Muscle layer of colon (tissue), 2 donors: ENCODE measurements around the gene GRAMD1C.
A peak's percentile ranks its signal among the peaks of the same experiment; 100 is the strongest.

Experiments
- H3K27ac ChIP-seq: one replicate; pipeline ENCODE4 v1.7.0; 2013; ENCODE audit warnings: low read depth, mild to moderate bottlenecking, low read length, moderate library complexity
- H3K27me3 ChIP-seq, 2 donors: one replicate each; pipeline ENCODE4 v1.7.0; 2013; ENCODE audit warnings: low read length in 2 of 2, mild to moderate bottlenecking in 2 of 2; ENCODE audit not compliant: insufficient read depth in 2 of 2, control insufficient read depth in 1 of 2
- H3K36me3 ChIP-seq: one replicate; pipeline ENCODE4 v1.7.0; 2013; ENCODE audit warnings: mild to moderate bottlenecking, low read length; ENCODE audit not compliant: insufficient read depth
- H3K4me1 ChIP-seq: one replicate; pipeline ENCODE4 v1.7.0; 2013; ENCODE audit warnings: mild to moderate bottlenecking, low read length; ENCODE audit not compliant: insufficient read depth
- H3K4me3 ChIP-seq, 2 donors: one replicate each; pipeline ENCODE4 v1.7.0; 2013; ENCODE audit warnings: low read length in 2 of 2, low read depth in 1 of 2, mild to moderate bottlenecking in 1 of 2, moderate library complexity in 1 of 2
- H3K9ac ChIP-seq: one replicate; pipeline ENCODE4 v1.7.0; 2013; ENCODE audit warnings: low read length
- H3K9me3 ChIP-seq: one replicate; pipeline ENCODE4 v1.7.0; 2013; ENCODE audit warnings: mild to moderate bottlenecking, low read length
- donor health status: abdominal sarcoma.
- donor health status: Adenocarcinoma of cecum.

Gene GRAMD1C

GRCh38 chr3:113838631-113839209 lies at the start of gene GRAMD1C:
Gene GRAMD1C (plus strand): TSS chr3:113838788. CDS start chr3:113838910, 122 bp downstream.
- Histone ChIP-seq H3K27ac (no peak within 1 kb of the TSS), H3K4me3 (peak within 1 kb of the TSS; percentile 36 to 58), H3K4me1 (no peaks in the 10 kb centered on the region), H3K36me3 (no peaks in the 10 kb centered on the region), H3K9me3 (no peaks in the 10 kb centered on the region), H3K9ac (no peak within 1 kb of the TSS), H3K27me3 (no peaks in the 10 kb centered on the region)

- peaks cover 12% of the 10 kb centered on the region for H3K36me3 ChIP-seq
- no peak overlapping the region for H3K4me3 ChIP-seq
- H3K9ac ChIP-seq = no peak overlapping the region
- H3K9me3 ChIP-seq = no peaks in the 10 kb centered on the region
- H3K27ac ChIP-seq = no peak overlapping the region
- H3K27me3 ChIP-seq = no peaks in the 10 kb centered on the region
- H3K4me1 ChIP-seq = no peaks in the 10 kb centered on the region
Observed at GRCh38 chr3:113791381-113791780, 47.2 kb upstream of the GRAMD1C start.

GRCh38 chr3:113794526-113794925 lies 44.1 kb upstream of the GRAMD1C start:
- Histone ChIP-seq H3K4me3 (no peak overlapping the region), H3K4me1 (no peaks in the 10 kb centered on the region), H3K27ac (no peak overlapping the region), H3K27me3 (no peaks in the 10 kb centered on the region), H3K36me3 (peaks cover 17% of the 10 kb centered on the region), H3K9me3 (no peaks in the 10 kb centered on the region), H3K9ac (no peak overlapping the region)

DNA sequence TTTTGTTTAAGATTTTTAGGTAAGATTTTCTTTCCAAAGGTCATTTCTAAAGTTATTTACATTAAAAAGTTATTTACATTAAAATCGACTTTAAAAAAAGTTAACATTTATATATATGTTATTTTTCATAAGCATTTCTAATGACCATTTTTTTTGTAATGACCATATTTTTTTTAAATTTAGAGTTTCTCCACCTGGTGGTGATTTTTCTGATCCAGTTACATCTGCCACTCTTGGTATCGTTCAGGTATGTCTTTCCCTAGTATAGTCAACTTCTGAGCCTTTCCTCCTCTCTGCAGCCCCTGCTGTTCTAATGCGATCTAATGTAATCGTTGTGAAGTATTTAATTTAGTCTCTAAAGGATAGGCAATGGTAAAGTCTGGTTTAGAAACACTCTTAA lies 42.9 kb upstream of the GRAMD1C start:
- H3K4me1 ChIP-seq = no peaks in the 10 kb centered on the region
- no peaks in the 10 kb centered on the region for H3K9me3 ChIP-seq
- no peak overlapping the region for H3K27ac ChIP-seq
- H3K27me3 ChIP-seq = no peaks in the 10 kb centered on the region
- H3K9ac ChIP-seq = no peak overlapping the region
- H3K4me3 ChIP-seq = no peak overlapping the region
- H3K36me3 ChIP-seq = peaks cover 23% of the 10 kb centered on the region

- H3K27me3 ChIP-seq = no peaks in the 10 kb centered on the region
- H3K4me3 ChIP-seq = no peak overlapping the region
- H3K4me1 ChIP-seq = no peaks in the 10 kb centered on the region
- peaks cover 28% of the 10 kb centered on the region for H3K36me3 ChIP-seq
- no peak overlapping the region for H3K9ac ChIP-seq
- no peaks in the 10 kb centered on the region for H3K9me3 ChIP-seq
- H3K27ac ChIP-seq = no peak overlapping the region
Observed at GRCh38 chr3:113802795-113803455, 35.7 kb upstream of the GRAMD1C start.

GRCh38 chr3:113804661-113805060 lies 33.9 kb upstream of the GRAMD1C start:
- Histone ChIP-seq H3K4me3 (no peak overlapping the region), H3K9me3 (no peaks in the 10 kb centered on the region), H3K36me3 (peaks cover 29% of the 10 kb centered on the region), H3K4me1 (no peaks in the 10 kb centered on the region), H3K9ac (no peak overlapping the region), H3K27ac (no peak overlapping the region), H3K27me3 (no peaks in the 10 kb centered on the region)

DNA sequence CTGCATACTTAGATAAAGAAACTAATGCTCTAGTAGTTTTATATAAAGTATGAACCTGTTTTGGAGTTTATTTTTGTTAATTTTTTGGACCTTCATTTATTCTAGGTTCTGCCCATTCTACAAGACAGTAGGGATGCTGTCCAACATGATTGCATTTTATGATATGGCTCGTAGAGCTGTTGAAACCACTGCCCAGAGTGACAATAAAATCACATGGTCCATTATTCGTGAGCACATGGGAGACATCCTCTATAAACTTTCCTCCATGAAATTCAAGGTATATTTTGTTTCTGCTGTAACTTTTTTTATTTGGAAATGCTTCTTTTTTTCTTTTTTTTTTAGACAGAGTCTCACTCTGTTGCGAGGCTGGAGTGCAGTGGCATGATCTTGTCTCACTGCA lies 33.3 kb upstream of the GRAMD1C start:
- Histone ChIP-seq H3K4me1 (no peaks in the 10 kb centered on the region), H3K27me3 (no peaks in the 10 kb centered on the region), H3K9me3 (no peaks in the 10 kb centered on the region), H3K36me3 (peaks cover 27% of the 10 kb centered on the region), H3K9ac (no peak overlapping the region), H3K27ac (no peak overlapping the region), H3K4me3 (no peak overlapping the region)

- H3K36me3 ChIP-seq = peaks cover 5% of the 10 kb centered on the region
- no peaks in the 10 kb centered on the region for H3K4me1 ChIP-seq
- no peaks in the 10 kb centered on the region for H3K9me3 ChIP-seq
- H3K4me3 ChIP-seq = no peak overlapping the region
- no peaks in the 10 kb centered on the region for H3K27me3 ChIP-seq
- no peak overlapping the region for H3K27ac ChIP-seq
- no peak overlapping the region for H3K9ac ChIP-seq
Observed at GRCh38 chr3:113812854-113813253, 25.7 kb upstream of the GRAMD1C start.

DNA sequence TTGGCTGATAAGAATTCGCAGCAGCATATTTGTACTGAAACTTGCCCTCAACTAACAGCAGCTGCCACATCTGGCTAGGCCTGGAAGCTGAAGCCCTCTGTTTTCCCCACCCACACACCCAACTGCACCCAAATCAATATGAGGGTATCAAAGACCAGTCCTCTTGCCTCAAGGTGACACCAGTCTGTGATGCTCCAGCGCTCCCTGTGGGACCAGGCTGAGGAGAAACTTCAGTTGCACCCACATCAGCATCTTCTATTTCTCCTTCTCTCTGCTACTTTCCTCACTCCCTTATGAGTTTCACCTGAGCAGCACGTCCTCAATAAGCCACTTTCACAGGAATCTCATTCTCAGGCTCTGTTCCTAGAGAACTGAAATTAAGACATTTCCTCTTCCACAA lies 18.7 kb upstream of the GRAMD1C start:
- Histone ChIP-seq H3K9ac (no peak overlapping the region), H3K27ac (no peak overlapping the region), H3K4me1 (no peaks in the 10 kb centered on the region), H3K9me3 (no peaks in the 10 kb centered on the region), H3K36me3 (no peaks in the 10 kb centered on the region), H3K4me3 (no peak overlapping the region), H3K27me3 (no peaks in the 10 kb centered on the region)

DNA sequence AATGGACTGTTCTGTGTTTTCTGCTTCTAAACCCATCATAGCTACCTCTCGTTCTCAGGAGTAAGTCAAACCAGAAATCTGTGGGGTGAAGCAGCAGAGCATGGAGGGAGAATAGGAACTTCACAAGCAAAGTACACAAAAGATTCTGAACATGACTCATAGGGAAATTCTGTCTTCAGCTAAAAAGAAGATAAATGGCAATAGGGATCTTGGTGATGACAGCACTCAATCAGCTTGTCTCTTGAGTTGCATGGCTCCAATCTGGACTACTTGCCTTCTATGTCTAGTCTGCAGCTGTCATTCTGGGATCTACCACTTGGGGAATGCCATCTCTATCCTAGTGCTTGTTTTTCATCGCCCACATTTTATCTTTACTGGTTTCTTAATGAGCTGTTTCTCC lies 13.5 kb upstream of the GRAMD1C start:
- no peak overlapping the region for H3K27ac ChIP-seq
- H3K4me3 ChIP-seq = no peak overlapping the region
- no peaks in the 10 kb centered on the region for H3K4me1 ChIP-seq
- no peaks in the 10 kb centered on the region for H3K9me3 ChIP-seq
- no peaks in the 10 kb centered on the region for H3K36me3 ChIP-seq
- H3K27me3 ChIP-seq = no peaks in the 10 kb centered on the region
- no peak overlapping the region for H3K9ac ChIP-seq

- Histone ChIP-seq H3K27ac (no peak overlapping the region), H3K4me3 (no peak overlapping the region), H3K9ac (no peak overlapping the region), H3K27me3 (no peaks in the 10 kb centered on the region), H3K4me1 (no peaks in the 10 kb centered on the region), H3K36me3 (no peaks in the 10 kb centered on the region), H3K9me3 (no peaks in the 10 kb centered on the region)
Observed at GRCh38 chr3:113828600-113828999, 10.0 kb upstream of the GRAMD1C start.
